Panc1 (cell line): Measurements from ENCODE around the gene RNF138. TPM values are rescaled to one million over a fixed set of nuclear protein-coding genes. Genes with fewer than 3 reads are reported as not detected.

Experiments
- ATAC-seq: fragments of 200-7000 bp; cut with Tn5 transposase; 2 replicates; pipeline ENCODE4 v1.9.1; 2020; ENCODE audit warnings: mild to moderate bottlenecking, moderate library complexity
- BruUV-seq: library from RNA; stranded (reverse); fragments of 400-500 nt; replicated peaks from 2 replicates; lab custom pipeline; 2021; lab: Mats Ljungman, UMichigan
- CTCF ChIA-PET: fragments of 300-600 bp; sonication (Branson Sonifier 250); formaldehyde crosslinking; loops from one replicate; lab custom pipeline; 2022; ENCODE audit warnings: antibody characterized with exemption; lab: Charles Lee
- POLR2A ChIA-PET: fragments of 300-600 bp; sonication (Branson Sonifier 250); formaldehyde crosslinking; loops from one replicate; lab custom pipeline; 2022; ENCODE audit warnings: antibody characterized with exemption; lab: Charles Lee
- DNase-seq: peaks from one replicate; pipeline ENCODE4 v3.0.0-alpha.2; 2010; ENCODE audit warnings: low read depth, low spot score
- H3K27ac ChIP-seq: 2 replicates; pipeline ENCODE4 v1.5.1; 2011; ENCODE audit warnings: mild to moderate bottlenecking, low read length, inconsistent platforms
- H3K27me3 ChIP-seq: fragments of 200-500 bp; sonication (Bioruptor generic); 2 replicates; pipeline ENCODE4 v1.6.0; 2014; ENCODE audit warnings: low read length, inconsistent platforms; ENCODE audit not compliant: control insufficient read depth, insufficient read depth
- H3K36me3 ChIP-seq: fragments of 200-500 bp; sonication (Bioruptor generic); 2 replicates; pipeline ENCODE4 v1.5.1; 2014; ENCODE audit warnings: inconsistent platforms, mild to moderate bottlenecking, low read length, moderate library complexity; ENCODE audit not compliant: control insufficient read depth, insufficient read depth
- H3K4me1 ChIP-seq: 2 replicates; pipeline ENCODE4 v1.5.1; 2011; ENCODE audit warnings: inconsistent platforms, mild to moderate bottlenecking, low read length, moderate library complexity; ENCODE audit not compliant: control insufficient read depth, insufficient read depth
- H3K4me3 ChIP-seq, 2 experiments: 2 replicates each; pipeline ENCODE4 v1.5.1; 2011 to 2012; ENCODE audit warnings: low read depth in 2 of 2, low read length in 2 of 2, mild to moderate bottlenecking in 2 of 2, inconsistent platforms in 1 of 2, moderate library complexity in 1 of 2
- H3K9me3 ChIP-seq: fragments of 200-500 bp; sonication (Bioruptor generic); 2 replicates; pipeline ENCODE4 v1.5.1; 2014; ENCODE audit warnings: low read depth, mild to moderate bottlenecking, inconsistent platforms, low read length, moderate library complexity; ENCODE audit not compliant: control insufficient read depth, insufficient read depth
- CTCF ChIP-seq: fragments of 450-650 bp; IDR thresholded peaks from 2 replicates; pipeline ENCODE4 v1.5.1; 2017; ENCODE audit warnings: mild to moderate bottlenecking
- POLR2AphosphoS5 ChIP-seq: IDR thresholded peaks from 2 replicates; pipeline ENCODE4 v1.6.1; 2012; ENCODE audit warnings: mild to moderate bottlenecking, low read depth, low read length, moderate library complexity
- REST ChIP-seq, 2 experiments: IDR thresholded peaks; 2 replicates each; pipeline ENCODE4 v1.6.1; 2011 to 2012; ENCODE audit warnings: low read depth in 2 of 2, control low read depth in 1 of 2, low read length in 1 of 2, mild to moderate bottlenecking in 1 of 2, moderate library complexity in 1 of 2; ENCODE audit not compliant: insufficient read depth in 1 of 2
- SIN3A ChIP-seq: IDR thresholded peaks from 2 replicates; pipeline ENCODE4 v1.6.1; 2012; ENCODE audit warnings: low read depth, mild to moderate bottlenecking, low read length, moderate library complexity, borderline replicate concordance; ENCODE audit not compliant: insufficient read depth
- TCF7L2 ChIP-seq: IDR thresholded peaks from 2 replicates; pipeline ENCODE4 v1.6.1; 2011; ENCODE audit warnings: mild to moderate bottlenecking, low read depth, low read length, inconsistent platforms
- in situ Hi-C: cut with HindIII; loops from 2 replicates; pipeline ENCODE4 v1.10.0; 2016; ENCODE audit warnings: low sequenced_read_pairs, low pct_unique_long_range_greater_than_20kb
- intact Hi-C: fragments of 100-400 bp; cut with micrococcal nuclease; formaldehyde crosslinking; loops from one replicate; pipeline ENCODE4 v1.10.0; 2022; ENCODE audit not compliant: unreplicated experiment
- total RNA-seq: library from RNA; stranded (reverse); gene quantifications from one replicate; pipeline ENCODE4 v1.2.1, GENCODE V29; 2021; ENCODE audit not compliant: unreplicated experiment

The RNF138 gene
- total RNA-seq, 1 experiment from 2014 or later = 27.3 TPM

- no peaks in the 10 kb centered on the region for H3K27me3 ChIP-seq
- no peaks in the 10 kb centered on the region for H3K36me3 ChIP-seq
- H3K27ac ChIP-seq = no peak overlapping the region
- no TSS peak for BruUV-seq
- no peaks in the 10 kb centered on the region for H3K4me1 ChIP-seq
- TF ChIP-seq TCF7L2 (no peak), CTCF (no peak), REST (IDR thresholded peaks at IDR 0.05; ENCODE audit: insufficient read depth in 1 of 2, low read depth in 2 of 2, low read length in 1 of 2) (no peak), SIN3A (no peak), POLR2AphosphoS5 (no peak)
- ATAC-seq (no peak), DNase-seq (no peak)
- intact Hi-C loops = no loop called here
- in situ Hi-C loops = no loop called here
- H3K9me3 ChIP-seq = no peaks in the 10 kb centered on the region
- ChIA-PET POLR2A (no interaction called here), CTCF (no interaction called here)
- no peak overlapping the region for H3K4me3 ChIP-seq
Measured at GRCh38 chr18:32056613-32057358, 34.9 kb upstream of the RNF138 start.

GRCh38 chr18:32057624-32058165 is 34.0 kb upstream of the RNF138 start:
- no peak for TF ChIP-seq CTCF
- no peak for TF ChIP-seq SIN3A
- TF ChIP-seq REST (IDR thresholded peaks at IDR 0.05; ENCODE audit: insufficient read depth in 1 of 2, low read depth in 2 of 2, low read length in 1 of 2) = no peak
- TF ChIP-seq TCF7L2 = no peak
- no peak for TF ChIP-seq POLR2AphosphoS5
- no peaks in the 10 kb centered on the region for H3K36me3 ChIP-seq
- no peaks in the 10 kb centered on the region for H3K27me3 ChIP-seq
- BruUV-seq = no TSS peak
- CTCF ChIA-PET = no interaction called here
- in situ Hi-C loops (no loop called here), intact Hi-C loops (no loop called here)
- POLR2A ChIA-PET = no interaction called here
- no peaks in the 10 kb centered on the region for H3K4me1 ChIP-seq
- H3K4me3 ChIP-seq = no peak overlapping the region
- no peak overlapping the region for H3K27ac ChIP-seq
- DNase-seq (no peak), ATAC-seq (no peak)
- no peaks in the 10 kb centered on the region for H3K9me3 ChIP-seq
